Keratinocyte (primary cell): Measurements from ENCODE around the gene GABRR1. TPM values are rescaled to one million over a fixed set of nuclear protein-coding genes. Genes with fewer than 3 reads are reported as not detected.

Experiments
- DNase-seq: peaks from one replicate; pipeline ENCODE4 v3.0.0-alpha.2; 2011; ENCODE audit warnings: low read depth, missing footprints, low spot score
- FAIRE-seq: peaks from 2 replicates; lab custom pipeline; 2011; peaks lifted over from hg19 to GRCh38; lab: Jason Lieb, UNC
- H2AFZ ChIP-seq: 2 replicates; pipeline ENCODE4 v1.6.0; 2012; ENCODE audit warnings: low read length, control low read depth, inconsistent platforms; ENCODE audit not compliant: control insufficient read depth
- H3K27ac ChIP-seq: 2 replicates; pipeline ENCODE4 v1.5.1; 2011; ENCODE audit warnings: low read length; ENCODE audit not compliant: control insufficient read depth, insufficient read depth
- H3K27me3 ChIP-seq: 3 replicates; pipeline ENCODE4 v1.6.0; 2011; ENCODE audit warnings: low read length; ENCODE audit not compliant: control insufficient read depth, insufficient read depth; ENCODE audit errors: extremely low read depth
- H3K36me3 ChIP-seq, 2 experiments: 2 replicates in 1 of 2; 3 replicates in 1 of 2; pipeline ENCODE4 v1.5.1; 2011; ENCODE audit warnings: low read length in 2 of 2, mild to moderate bottlenecking in 1 of 2; ENCODE audit not compliant: control insufficient read depth in 2 of 2, insufficient read depth in 2 of 2; ENCODE audit errors: extremely low read depth in 1 of 2
- H3K4me1 ChIP-seq: 3 replicates; pipeline ENCODE4 v1.5.1; 2011; ENCODE audit warnings: low read length; ENCODE audit not compliant: control insufficient read depth, insufficient read depth; ENCODE audit errors: extremely low read depth
- H3K4me2 ChIP-seq: 3 replicates; pipeline ENCODE4 v1.6.0; 2011; ENCODE audit warnings: low read depth, low read length; ENCODE audit not compliant: control insufficient read depth, insufficient read depth; ENCODE audit errors: extremely low read depth
- H3K4me3 ChIP-seq, 3 experiments: fragments of 200-600 bp in 1 of 3; sonication (generic) in 1 of 3; 2 replicates in 2 of 3; 3 replicates in 1 of 3; pipeline ENCODE4 v1.5.1; 2011 to 2016; ENCODE audit warnings: low read length in 3 of 3, mild to moderate bottlenecking in 3 of 3, control low read depth in 2 of 3, inconsistent platforms in 1 of 3, low read depth in 1 of 3, mixed read lengths in 1 of 3, mixed run types in 1 of 3, moderate library complexity in 1 of 3; ENCODE audit not compliant: control insufficient read depth in 2 of 3, insufficient read depth in 2 of 3; ENCODE audit errors: extremely low read depth in 1 of 3
- H3K79me2 ChIP-seq: 2 replicates; pipeline ENCODE4 v1.6.0; 2012; ENCODE audit warnings: low read length; ENCODE audit not compliant: control insufficient read depth, insufficient read depth
- H3K9ac ChIP-seq: 3 replicates; pipeline ENCODE4 v1.6.0; 2011; ENCODE audit warnings: low read length; ENCODE audit not compliant: control insufficient read depth, insufficient read depth; ENCODE audit errors: extremely low read depth
- H3K9me1 ChIP-seq: 3 replicates; pipeline ENCODE4 v1.6.0; 2011; ENCODE audit warnings: low read length; ENCODE audit not compliant: control insufficient read depth, insufficient read depth; ENCODE audit errors: extremely low read depth
- H3K9me3 ChIP-seq: 2 replicates; pipeline ENCODE4 v1.5.1; 2012; ENCODE audit warnings: low read depth, low read length; ENCODE audit not compliant: control insufficient read depth
- H4K20me1 ChIP-seq: 3 replicates; pipeline ENCODE4 v1.6.0; 2011; ENCODE audit warnings: low read length; ENCODE audit not compliant: control insufficient read depth, insufficient read depth; ENCODE audit errors: extremely low read depth
- CTCF ChIP-seq, 3 experiments: IDR thresholded peaks in 1 of 3; conservative IDR thresholded peaks in 1 of 3; optimal IDR thresholded peaks in 1 of 3; 2 replicates in 2 of 3; 3 replicates in 1 of 3; pipeline versions ENCODE3 to v1.5.1; 2011; ENCODE audit warnings: low read length in 3 of 3, mild to moderate bottlenecking in 3 of 3, moderate library complexity in 2 of 3, control low read depth in 1 of 3, inconsistent platforms in 1 of 3; ENCODE audit not compliant: insufficient read depth in 2 of 3; ENCODE audit errors: extremely low read depth in 1 of 3
- EZH2 ChIP-seq: IDR thresholded peaks from one replicate; pipeline ENCODE4 v1.6.1; 2012; ENCODE audit warnings: inconsistent platforms, mild to moderate bottlenecking, low read length, moderate library complexity
- dilution Hi-C: fragments of 300-500 bp; cut with MboI; formaldehyde crosslinking; loops from one replicate; pipeline ENCODE4 v1.7.0; 2020; ENCODE audit warnings: low sequenced_read_pairs; ENCODE audit not compliant: extremely low pct_ligation_motif_present
- polyA plus RNA-seq, 5 experiments: library from polyadenylated mRNA; depleted of rRNA in 3 of 5; stranded (reverse) in 3 of 5; stranded (forward) in 1 of 5; unstranded in 1 of 5; fragments of >200 nt; gene quantifications; 1 replicate in 1 of 5; 2 replicates in 3 of 5; 3 replicates in 1 of 5; pipeline versions ENCODE4 v1.2.1 to v1.2.3, GENCODE V29; 2011 to 2012; ENCODE audit warnings: missing spikeins in 2 of 5, low read depth in 1 of 5, low replicate concordance in 1 of 5

GABRR1 gene
- polyA plus RNA-seq, 1 donor (not counting 4 experiments of a cell fraction or from before 2014, with no cell fraction given), result 0.04 TPM

GRCh38 chr6:89250239-89250638 is 33.1 kb upstream of the GABRR1 start:
- dilution Hi-C loops, result no loop called here
- Histone ChIP-seq H3K9me1 (no peaks in the 10 kb centered on the region), H3K79me2 (no peaks in the 10 kb centered on the region), H3K27ac (no peak overlapping the region), H3K9me3 (no peaks in the 10 kb centered on the region), H3K4me1 (no peaks in the 10 kb centered on the region), H3K27me3 (no peaks in the 10 kb centered on the region), H3K36me3 (no peaks in the 10 kb centered on the region), H4K20me1 (no peaks in the 10 kb centered on the region), H2AFZ (no peak overlapping the region), H3K4me2 (no peak overlapping the region), H3K4me3 (no peak overlapping the region), H3K9ac (no peak overlapping the region)
- TF ChIP-seq CTCF (optimal IDR thresholded peaks at IDR 0.05 in 1 of 3, IDR thresholded peaks at IDR 0.05 in 1 of 3, conservative IDR thresholded peaks at IDR 0.05 in 1 of 3; ENCODE audit: extremely low read depth in 1 of 3, insufficient read depth in 2 of 3, low read length in 3 of 3) (no peak), EZH2 (no peak)
- no peak for DNase-seq
- no peak for FAIRE-seq

DNA sequence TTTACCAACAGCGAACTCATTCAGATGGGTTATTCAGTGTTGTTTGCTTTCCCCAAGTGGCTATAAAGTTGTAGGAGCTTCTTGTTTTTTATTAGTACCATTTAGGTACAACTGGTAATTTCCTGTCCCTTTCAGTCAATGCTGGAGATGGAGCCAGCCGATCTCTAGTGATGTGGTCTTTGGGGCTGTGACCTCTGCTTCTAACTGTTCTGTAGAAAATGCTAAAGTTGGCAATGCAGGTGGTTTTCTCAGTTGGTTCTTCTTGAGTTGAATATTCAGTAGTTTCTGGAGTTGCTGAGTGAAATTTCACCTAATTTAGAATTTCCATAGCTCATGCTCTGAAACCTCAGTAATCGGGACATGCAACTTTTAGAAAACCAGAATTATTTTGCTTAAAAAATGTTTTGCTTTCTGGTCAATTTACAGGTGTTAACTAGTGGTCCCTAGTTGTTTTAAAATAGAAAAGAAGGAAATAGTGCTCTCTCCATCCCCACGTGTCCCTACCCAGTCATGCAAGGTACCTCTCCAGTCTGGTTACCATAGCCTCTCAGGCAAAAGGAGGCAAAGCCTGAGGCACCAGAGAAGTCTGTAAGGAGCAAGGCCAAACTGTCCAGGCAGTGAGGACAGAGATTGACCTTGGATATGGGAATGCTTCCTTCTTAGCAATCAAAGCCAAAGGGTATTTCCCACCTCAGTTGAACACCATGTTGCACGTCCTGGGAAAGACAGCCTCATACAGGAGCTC is 27.3 kb upstream of the GABRR1 start:
- DNase-seq (no peak), FAIRE-seq (no peak)
- no peak overlapping the region for H3K9ac ChIP-seq
- H4K20me1 ChIP-seq, result no peaks in the 10 kb centered on the region
- H3K4me3 ChIP-seq, result no peak overlapping the region
- no peaks in the 10 kb centered on the region for H3K36me3 ChIP-seq
- no peak for TF ChIP-seq EZH2
- TF ChIP-seq CTCF (optimal IDR thresholded peaks at IDR 0.05 in 1 of 3, IDR thresholded peaks at IDR 0.05 in 1 of 3, conservative IDR thresholded peaks at IDR 0.05 in 1 of 3; ENCODE audit: extremely low read depth in 1 of 3, insufficient read depth in 2 of 3, low read length in 3 of 3), result no peak
- no peak overlapping the region for H2AFZ ChIP-seq
- dilution Hi-C loops, result no loop called here
- H3K79me2 ChIP-seq, result no peaks in the 10 kb centered on the region
- no peaks in the 10 kb centered on the region for H3K4me1 ChIP-seq
- H3K27me3 ChIP-seq, result peaks cover 10% of the 10 kb centered on the region
- no peaks in the 10 kb centered on the region for H3K9me3 ChIP-seq
- H3K27ac ChIP-seq, result no peak overlapping the region
- H3K4me2 ChIP-seq, result no peak overlapping the region
- H3K9me1 ChIP-seq, result no peaks in the 10 kb centered on the region
